ENCODE results near the gene CENPS. TPM values are rescaled to one million over a fixed set of nuclear protein-coding genes. Genes with fewer than 3 reads are reported as not detected.

CENPS gene
- total and polyA plus RNA-seq, 2 of the 13 experiments (the other 11 are each of a cell fraction or from before 2014, with no cell fraction given): 3.3 to 22.0 TPM

- TF ChIP-seq NR2F6 (IDR thresholded peaks at IDR 0.05) (no peak; the same call in 1 of the 2 replicates), NR2F6 (CRISPR knock-in tag; IDR thresholded peaks at IDR 0.05) (peak; percentile 44; the same call in 1 of the 2 replicates), ZNF704 (CRISPR knock-in tag; IDR thresholded peaks at IDR 0.05; ENCODE audit: borderline replicate concordance) (peak; percentile 47), ZSCAN29 (CRISPR knock-in tag; conservative IDR thresholded peaks at IDR 0.05) (peak; percentile 87; the same call in 1 of the 2 replicates), ZSCAN31 (CRISPR knock-in tag; IDR thresholded peaks at IDR 0.05; ENCODE audit: low read depth) (peak; percentile 87), RXRA (CRISPR knock-in tag; IDR thresholded peaks at IDR 0.05) (peak; percentile 64; the same call in 1 of the 2 replicates), ZNF772 (CRISPR knock-in tag; IDR thresholded peaks at IDR 0.05) (peak; percentile 60; the same call in 1 of the 2 replicates), KMT2A (CRISPR knock-in tag; IDR thresholded peaks at IDR 0.05) (peak; percentile 91), HMGA1 (CRISPR knock-in tag; conservative IDR thresholded peaks at IDR 0.05) (no peak), ATF5 (CRISPR knock-in tag; IDR thresholded peaks at IDR 0.05; ENCODE audit: low read depth) (peak; percentile 67; the same call in 1 of the 2 replicates), ZNF556 (CRISPR knock-in tag; IDR thresholded peaks at IDR 0.05; ENCODE audit: borderline replicate concordance) (peak; percentile 74), ZNF142 (CRISPR knock-in tag; IDR thresholded peaks at IDR 0.05) (peak; percentile 92), ZNF839 (CRISPR knock-in tag; IDR thresholded peaks at IDR 0.05; ENCODE audit: borderline replicate concordance) (no peak), MXD3 (CRISPR knock-in tag; IDR thresholded peaks at IDR 0.05) (peak; percentile 94), JUN (CRISPR knock-in tag; IDR thresholded peaks at IDR 0.05) (0 out of 2 replicates have a peak, but pooled peaks have one; percentile 22), CCDC6 (CRISPR knock-in tag; IDR thresholded peaks at IDR 0.05) (no peak; the same call in 1 of the 2 replicates)
- TF ChIP-seq, protein P1, sequence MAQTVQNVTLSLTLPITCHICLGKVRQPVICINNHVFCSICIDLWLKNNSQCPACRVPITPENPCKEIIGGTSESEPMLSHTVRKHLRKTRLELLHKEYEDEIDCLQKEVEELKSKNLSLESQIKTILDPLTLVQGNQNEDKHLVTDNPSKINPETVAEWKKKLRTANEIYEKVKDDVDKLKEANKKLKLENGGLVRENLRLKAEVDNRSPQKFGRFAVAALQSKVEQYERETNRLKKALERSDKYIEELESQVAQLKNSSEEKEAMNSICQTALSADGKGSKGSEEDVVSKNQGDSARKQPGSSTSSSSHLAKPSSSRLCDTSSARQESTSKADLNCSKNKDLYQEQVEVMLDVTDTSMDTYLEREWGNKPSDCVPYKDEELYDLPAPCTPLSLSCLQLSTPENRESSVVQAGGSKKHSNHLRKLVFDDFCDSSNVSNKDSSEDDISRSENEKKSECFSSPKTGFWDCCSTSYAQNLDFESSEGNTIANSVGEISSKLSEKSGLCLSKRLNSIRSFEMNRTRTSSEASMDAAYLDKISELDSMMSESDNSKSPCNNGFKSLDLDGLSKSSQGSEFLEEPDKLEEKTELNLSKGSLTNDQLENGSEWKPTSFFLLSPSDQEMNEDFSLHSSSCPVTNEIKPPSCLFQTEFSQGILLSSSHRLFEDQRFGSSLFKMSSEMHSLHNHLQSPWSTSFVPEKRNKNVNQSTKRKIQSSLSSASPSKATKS (CRISPR knock-in tag; IDR thresholded peaks at IDR 0.05): peak; percentile 51; the same call in 1 of the 2 replicates
- TF ChIP-seq, protein P2, sequence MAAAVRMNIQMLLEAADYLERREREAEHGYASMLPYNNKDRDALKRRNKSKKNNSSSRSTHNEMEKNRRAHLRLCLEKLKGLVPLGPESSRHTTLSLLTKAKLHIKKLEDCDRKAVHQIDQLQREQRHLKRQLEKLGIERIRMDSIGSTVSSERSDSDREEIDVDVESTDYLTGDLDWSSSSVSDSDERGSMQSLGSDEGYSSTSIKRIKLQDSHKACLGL (CRISPR knock-in tag; IDR thresholded peaks at IDR 0.05): peak; percentile 78
Observed at GRCh38 chr1:10398734-10399443, 31.3 kb upstream of the CENPS start, which contains the start of gene PGD (continued).
